WTC11 (cell line): ENCODE results near the gene OR4F15.

Experiments used
- E2F1 ChIP-seq: sonication (generic); formaldehyde crosslinking; IDR thresholded peaks from 2 replicates; pipeline ENCODE4 v1.8.0; 2022; ENCODE audit warnings: mild to moderate bottlenecking, missing genetic modification reagents
- ELF4 ChIP-seq: sonication (generic); formaldehyde crosslinking; IDR thresholded peaks from 2 replicates; pipeline ENCODE4 v1.8.1; 2022; ENCODE audit warnings: low read depth, mild to moderate bottlenecking, moderate library complexity, missing genetic modification reagents
- FOXJ3 ChIP-seq: sonication (generic); formaldehyde crosslinking; IDR thresholded peaks from 2 replicates; pipeline ENCODE4 v1.9.0; 2021; ENCODE audit warnings: missing genetic modification reagents, mild to moderate bottlenecking, borderline replicate concordance
- FOXK1 ChIP-seq: sonication (generic); formaldehyde crosslinking; IDR thresholded peaks from 2 replicates; pipeline ENCODE4 v1.8.0; 2022; ENCODE audit warnings: mild to moderate bottlenecking, moderate library complexity, missing genetic modification reagents
- NFYB ChIP-seq: sonication (generic); formaldehyde crosslinking; conservative IDR thresholded peaks from 2 replicates; pipeline ENCODE4 v1.8.0; 2022; ENCODE audit warnings: low read depth, missing genetic modification reagents
- RELA ChIP-seq: sonication (generic); formaldehyde crosslinking; IDR thresholded peaks from 2 replicates; pipeline ENCODE4 v1.8.1; 2022; ENCODE audit warnings: missing genetic modification reagents, mild to moderate bottlenecking, borderline replicate concordance
- RORB ChIP-seq: fragments of 250-450 bp; sonication (Bioruptor Pico); IDR thresholded peaks from 2 replicates; pipeline ENCODE4 v1.9.0; 2021; ENCODE audit warnings: mild to moderate bottlenecking
- TF ChIP-seq, protein P1 (sequence below): fragments of 200-600 bp; IDR thresholded peaks from 2 replicates; pipeline ENCODE4 v1.8.0; 2022; ENCODE audit warnings: antibody characterized with exemption
- TF ChIP-seq, protein P2 (sequence below): sonication (generic); formaldehyde crosslinking; IDR thresholded peaks from 2 replicates; pipeline ENCODE4 v1.8.1; 2023; ENCODE audit warnings: mild to moderate bottlenecking, missing genetic modification reagents
- TF ChIP-seq, protein P3 (sequence below): sonication (generic); formaldehyde crosslinking; IDR thresholded peaks from 2 replicates; pipeline ENCODE4 v1.8.0; 2023; ENCODE audit warnings: missing genetic modification reagents

DNA sequence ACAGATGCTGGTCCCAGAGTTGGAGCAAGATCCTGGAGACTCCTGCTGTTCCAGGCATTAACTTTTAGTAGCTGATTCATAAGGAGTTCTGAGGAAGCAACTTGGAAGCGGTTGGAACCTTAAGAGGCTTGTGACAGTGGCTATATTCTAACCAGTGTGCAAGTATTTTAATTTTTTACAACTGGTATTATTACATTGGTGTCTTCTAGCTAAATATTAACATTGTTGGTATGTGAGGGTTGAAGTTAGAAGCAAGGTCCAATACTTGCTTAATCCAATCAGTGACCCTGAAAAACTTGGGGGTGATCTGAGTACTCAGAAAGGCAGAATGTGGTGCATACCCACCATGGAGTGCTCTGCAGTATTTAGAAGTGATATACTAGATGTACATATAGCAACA lies 1.5 kb upstream of the OR4F15 start:
- TF ChIP-seq ELF4 (CRISPR knock-in tag) (no peak), RORB (CRISPR knock-in tag) (no peak), NFYB (CRISPR knock-in tag) (no peak), FOXK1 (no peak), E2F1 (CRISPR knock-in tag) (no peak), RELA (CRISPR knock-in tag) (no peak), FOXJ3 (CRISPR knock-in tag) (no peak)
- TF ChIP-seq, protein P1, sequence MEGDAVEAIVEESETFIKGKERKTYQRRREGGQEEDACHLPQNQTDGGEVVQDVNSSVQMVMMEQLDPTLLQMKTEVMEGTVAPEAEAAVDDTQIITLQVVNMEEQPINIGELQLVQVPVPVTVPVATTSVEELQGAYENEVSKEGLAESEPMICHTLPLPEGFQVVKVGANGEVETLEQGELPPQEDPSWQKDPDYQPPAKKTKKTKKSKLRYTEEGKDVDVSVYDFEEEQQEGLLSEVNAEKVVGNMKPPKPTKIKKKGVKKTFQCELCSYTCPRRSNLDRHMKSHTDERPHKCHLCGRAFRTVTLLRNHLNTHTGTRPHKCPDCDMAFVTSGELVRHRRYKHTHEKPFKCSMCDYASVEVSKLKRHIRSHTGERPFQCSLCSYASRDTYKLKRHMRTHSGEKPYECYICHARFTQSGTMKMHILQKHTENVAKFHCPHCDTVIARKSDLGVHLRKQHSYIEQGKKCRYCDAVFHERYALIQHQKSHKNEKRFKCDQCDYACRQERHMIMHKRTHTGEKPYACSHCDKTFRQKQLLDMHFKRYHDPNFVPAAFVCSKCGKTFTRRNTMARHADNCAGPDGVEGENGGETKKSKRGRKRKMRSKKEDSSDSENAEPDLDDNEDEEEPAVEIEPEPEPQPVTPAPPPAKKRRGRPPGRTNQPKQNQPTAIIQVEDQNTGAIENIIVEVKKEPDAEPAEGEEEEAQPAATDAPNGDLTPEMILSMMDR: no peak
- TF ChIP-seq, protein P2, sequence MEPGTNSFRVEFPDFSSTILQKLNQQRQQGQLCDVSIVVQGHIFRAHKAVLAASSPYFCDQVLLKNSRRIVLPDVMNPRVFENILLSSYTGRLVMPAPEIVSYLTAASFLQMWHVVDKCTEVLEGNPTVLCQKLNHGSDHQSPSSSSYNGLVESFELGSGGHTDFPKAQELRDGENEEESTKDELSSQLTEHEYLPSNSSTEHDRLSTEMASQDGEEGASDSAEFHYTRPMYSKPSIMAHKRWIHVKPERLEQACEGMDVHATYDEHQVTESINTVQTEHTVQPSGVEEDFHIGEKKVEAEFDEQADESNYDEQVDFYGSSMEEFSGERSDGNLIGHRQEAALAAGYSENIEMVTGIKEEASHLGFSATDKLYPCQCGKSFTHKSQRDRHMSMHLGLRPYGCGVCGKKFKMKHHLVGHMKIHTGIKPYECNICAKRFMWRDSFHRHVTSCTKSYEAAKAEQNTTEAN: no peak
- TF ChIP-seq, protein P3, sequence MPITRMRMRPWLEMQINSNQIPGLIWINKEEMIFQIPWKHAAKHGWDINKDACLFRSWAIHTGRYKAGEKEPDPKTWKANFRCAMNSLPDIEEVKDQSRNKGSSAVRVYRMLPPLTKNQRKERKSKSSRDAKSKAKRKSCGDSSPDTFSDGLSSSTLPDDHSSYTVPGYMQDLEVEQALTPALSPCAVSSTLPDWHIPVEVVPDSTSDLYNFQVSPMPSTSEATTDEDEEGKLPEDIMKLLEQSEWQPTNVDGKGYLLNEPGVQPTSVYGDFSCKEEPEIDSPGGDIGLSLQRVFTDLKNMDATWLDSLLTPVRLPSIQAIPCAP (CRISPR knock-in tag): no peak
